Left ventricle myocardium inferior (tissue), 1 donor: ENCODE results near the gene NCOR2. TPM values are rescaled to one million over a fixed set of nuclear protein-coding genes. Genes with fewer than 3 reads are reported as not detected.
A peak's percentile ranks its signal among the peaks of the same experiment; 100 is the strongest.

Experiments used
- DNase-seq: peaks from one replicate; pipeline ENCODE4 v3.0.0-alpha.2; 2020
- H3K27ac ChIP-seq: fragments of 200-600 bp; replicated peaks from 2 replicates; pipeline ENCODE4 v1.8.0; 2021
- H3K27me3 ChIP-seq: fragments of 200-600 bp; 2 replicates; pipeline ENCODE4 v1.8.0; 2021; ENCODE audit warnings: low read depth
- H3K36me3 ChIP-seq: fragments of 200-600 bp; 2 replicates; pipeline ENCODE4 v1.8.0; 2021
- H3K4me1 ChIP-seq: fragments of 200-600 bp; 2 replicates; pipeline ENCODE4 v1.8.0; 2021
- H3K4me3 ChIP-seq: fragments of 200-600 bp; 2 replicates; pipeline ENCODE4 v1.8.0; 2021; ENCODE audit warnings: mild to moderate bottlenecking, moderate library complexity
- H3K9me3 ChIP-seq: fragments of 200-600 bp; replicated peaks from 2 replicates; pipeline ENCODE4 v1.8.0; 2021
- CTCF ChIP-seq: fragments of 200-600 bp; IDR thresholded peaks from 2 replicates; pipeline ENCODE4 v1.8.0; 2021; ENCODE audit warnings: antibody characterized with exemption, mild to moderate bottlenecking, borderline replicate concordance
- intact Hi-C: fragments of 100-400 bp; cut with micrococcal nuclease; formaldehyde crosslinking; loops from one replicate; pipeline ENCODE4 v1.11.0; 2022
- total RNA-seq: library from RNA; stranded (reverse); fragmentation: NEBNext Ultra II Directional; extraction: Animal tissue kit (Norgen Biotek cat#: 25700); gene quantifications from one replicate; pipeline ENCODE4 v1.2.1, GENCODE V29; 2021
- donor health status: DM: no; HTN: yes; CAD: no; lungs with severe emphysema.

The NCOR2 gene
- total RNA-seq, 1 donor from 2014 or later, result 152 TPM

GRCh38 chr12:124608450-124608870, 41.0 kb upstream of the NCOR2 start:
- Histone ChIP-seq H3K27me3 (no peaks in the 10 kb centered on the region), H3K4me3 (no peak overlapping the region)
- TF ChIP-seq CTCF, result no peak

GRCh38 chr12:124607681-124608425, 40.4 kb upstream of the NCOR2 start:
- DNase-seq, result no peak
- no peak for TF ChIP-seq CTCF
- Histone ChIP-seq H3K36me3 (no peaks in the 10 kb centered on the region), H3K27me3 (no peaks in the 10 kb centered on the region), H3K27ac (no peak overlapping the region), H3K9me3 (peaks cover 4% of the 10 kb centered on the region), H3K4me1 (peaks cover 17% of the 10 kb centered on the region), H3K4me3 (no peak overlapping the region)
- intact Hi-C loops, result no loop called here

More at GRCh38 chr12:124608450-124608870, 41.0 kb upstream of the NCOR2 start:
- H3K36me3 ChIP-seq, result no peaks in the 10 kb centered on the region
- H3K27ac ChIP-seq, result peak overlapping the region; percentile 32
- intact Hi-C loops, result no loop called here
- H3K9me3 ChIP-seq, result peaks cover 4% of the 10 kb centered on the region
- peaks cover 17% of the 10 kb centered on the region for H3K4me1 ChIP-seq
- no peak for DNase-seq

GRCh38 chr12:124605883-124606774, 38.7 kb upstream of the NCOR2 start:
- Histone ChIP-seq H3K4me3 (no peak overlapping the region), H3K9me3 (peaks cover 4% of the 10 kb centered on the region), H3K36me3 (no peaks in the 10 kb centered on the region), H3K27ac (no peak overlapping the region), H3K27me3 (no peaks in the 10 kb centered on the region), H3K4me1 (peaks cover 17% of the 10 kb centered on the region)
- intact Hi-C loops, result no loop called here
- no peak for TF ChIP-seq CTCF
- no peak for DNase-seq

- intact Hi-C loops, result no loop called here
- no peaks in the 10 kb centered on the region for H3K27me3 ChIP-seq
- DNase-seq, result no peak
- H3K27ac ChIP-seq, result no peak overlapping the region
- H3K4me3 ChIP-seq, result no peak overlapping the region
- no peaks in the 10 kb centered on the region for H3K36me3 ChIP-seq
- peaks cover 4% of the 10 kb centered on the region for H3K9me3 ChIP-seq
- H3K4me1 ChIP-seq, result peaks cover 17% of the 10 kb centered on the region
- no peak for TF ChIP-seq CTCF
Measured at GRCh38 chr12:124605150-124605882, 37.9 kb upstream of the NCOR2 start.

- no peaks in the 10 kb centered on the region for H3K36me3 ChIP-seq
- intact Hi-C loops, result no loop called here
- H3K27me3 ChIP-seq, result no peaks in the 10 kb centered on the region
- TF ChIP-seq CTCF, result no peak
- H3K9me3 ChIP-seq, result peaks cover 4% of the 10 kb centered on the region
- no peak for DNase-seq
- H3K4me1 ChIP-seq, result peaks cover 11% of the 10 kb centered on the region
- no peak overlapping the region for H3K27ac ChIP-seq
- no peak overlapping the region for H3K4me3 ChIP-seq
Measured at GRCh38 chr12:124604264-124604680, 36.9 kb upstream of the NCOR2 start.
